ACC112 (cell line): ENCODE data around the gene AIRE.

Source experiments
- H2AFZ ChIP-seq: fragments of 200-600 bp; sonication (generic); one replicate; pipeline ENCODE4 v1.6.0; 2017; ENCODE audit warnings: antibody characterized with exemption, low read length; ENCODE audit not compliant: unreplicated experiment
- H3K27ac ChIP-seq: fragments of 200-600 bp; sonication (generic); 2 replicates; pipeline ENCODE4 v1.5.1; 2014; ENCODE audit warnings: low read depth, mild to moderate bottlenecking, antibody characterized with exemption, low read length, moderate library complexity
- H3K27me3 ChIP-seq: fragments of 200-600 bp; sonication (generic); 2 replicates; pipeline ENCODE4 v1.6.1; 2014; ENCODE audit warnings: mild to moderate bottlenecking, antibody characterized with exemption, low read length, moderate library complexity, mixed read lengths; ENCODE audit not compliant: insufficient read depth
- H3K36me3 ChIP-seq: fragments of 200-600 bp; sonication (generic); 2 replicates; pipeline ENCODE4 v1.6.1; 2016; ENCODE audit warnings: mild to moderate bottlenecking, antibody characterized with exemption, low read length, moderate library complexity, mixed read lengths; ENCODE audit not compliant: insufficient read depth
- H3K4me1 ChIP-seq: fragments of 200-600 bp; sonication (generic); one replicate; pipeline ENCODE4 v1.6.1; 2016; ENCODE audit warnings: low read length, mixed read lengths; ENCODE audit not compliant: insufficient read depth, unreplicated experiment, control insufficient read depth
- H3K4me3 ChIP-seq: fragments of 200-600 bp; sonication (generic); 2 replicates; pipeline ENCODE4 v1.5.1; 2014; ENCODE audit warnings: mild to moderate bottlenecking, low read depth, low read length
- H3K79me2 ChIP-seq: fragments of 200-600 bp; sonication (generic); one replicate; pipeline ENCODE4 v1.6.0; 2016; ENCODE audit warnings: low read length; ENCODE audit not compliant: control insufficient read depth, unreplicated experiment, insufficient read depth

The AIRE gene

DNA sequence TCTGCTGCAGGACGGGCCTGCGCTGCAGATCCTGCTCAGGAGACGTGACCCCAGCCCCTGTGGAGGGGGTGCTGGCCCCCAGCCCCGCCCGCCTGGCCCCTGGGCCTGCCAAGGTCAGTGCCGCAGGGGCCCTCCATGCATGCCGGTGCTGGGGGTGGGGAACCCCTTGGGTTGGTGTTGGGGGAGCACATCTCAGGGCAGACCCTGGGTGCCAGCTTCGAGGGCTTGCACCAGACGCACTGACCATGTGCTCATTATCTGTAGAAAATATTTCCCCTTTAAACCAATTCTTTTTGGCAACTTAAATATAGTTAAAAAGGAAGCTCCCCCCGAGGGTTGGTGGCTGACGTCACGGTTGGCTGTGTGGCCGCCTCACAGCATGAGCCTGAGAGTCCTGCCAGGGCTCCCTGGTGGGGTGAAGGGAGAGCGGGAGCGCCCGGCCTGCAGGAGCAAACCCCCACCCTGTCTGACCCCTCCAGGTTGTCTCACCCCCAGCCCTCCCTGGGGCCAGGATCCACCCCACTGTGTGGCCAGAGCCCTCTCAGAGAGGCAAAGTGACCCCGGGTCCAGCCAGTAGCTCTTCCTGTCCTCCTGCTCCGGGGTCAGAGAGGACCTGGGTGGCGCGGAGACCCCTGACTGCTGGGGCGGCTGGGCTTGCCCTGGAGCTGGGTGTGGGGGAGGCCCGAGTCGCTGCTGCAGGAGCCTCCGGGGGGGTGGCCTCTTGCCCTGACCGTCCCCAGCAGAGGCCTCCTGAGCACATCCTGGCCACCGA, 8.9 kb downstream of the AIRE start:
- H3K4me1 ChIP-seq, result peaks cover 11% of the 10 kb centered on the region
- no peaks in the 10 kb centered on the region for H3K36me3 ChIP-seq
- no peaks in the 10 kb centered on the region for H3K79me2 ChIP-seq
- H2AFZ ChIP-seq, result no peak overlapping the region
- H3K27ac ChIP-seq, result no peak overlapping the region
- H3K27me3 ChIP-seq, result no peaks in the 10 kb centered on the region
- no peak overlapping the region for H3K4me3 ChIP-seq

- Histone ChIP-seq H3K79me2 (no peaks in the 10 kb centered on the region), H2AFZ (no peak overlapping the region), H3K27me3 (no peaks in the 10 kb centered on the region)
These were observed 9.5 kb downstream of the AIRE start for GRCh38 chr21:44295163-44295573.

DNA sequence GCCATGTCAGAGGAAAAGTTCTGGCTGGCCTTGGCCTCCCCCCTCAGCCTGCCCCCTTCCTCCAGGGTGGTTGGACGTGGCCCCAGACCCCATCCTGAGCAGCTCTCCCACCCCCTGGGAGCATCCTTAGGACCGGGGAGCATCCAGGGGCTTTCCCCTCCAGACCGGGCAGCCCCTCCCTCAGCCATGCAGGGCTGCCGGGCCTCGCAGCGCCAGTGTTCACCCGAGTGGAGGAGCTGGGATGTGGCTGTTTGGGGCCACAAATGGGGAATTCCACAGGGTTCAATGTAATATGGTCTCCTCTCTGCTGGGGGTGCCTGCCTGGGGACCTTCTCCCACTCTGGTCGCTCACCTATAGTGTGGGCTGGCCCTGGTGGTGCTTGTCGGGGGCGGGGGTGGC, 10.0 kb downstream of the AIRE start:
- Histone ChIP-seq H3K36me3 (no peaks in the 10 kb centered on the region), H3K27ac (no peak overlapping the region), H3K4me3 (no peak overlapping the region), H3K27me3 (no peaks in the 10 kb centered on the region), H2AFZ (no peak overlapping the region), H3K79me2 (peaks cover 4% of the 10 kb centered on the region), H3K4me1 (peaks cover 11% of the 10 kb centered on the region)

More at GRCh38 chr21:44295163-44295573, 9.5 kb downstream of the AIRE start:
- Histone ChIP-seq H3K36me3 (no peaks in the 10 kb centered on the region), H3K27ac (no peak overlapping the region), H3K4me1 (peaks cover 11% of the 10 kb centered on the region), H3K4me3 (no peak overlapping the region)

GRCh38 chr21:44296103-44296519, 10.4 kb downstream of the AIRE start:
- no peaks in the 10 kb centered on the region for H3K36me3 ChIP-seq
- H3K4me3 ChIP-seq, result no peak overlapping the region
- H3K27ac ChIP-seq, result no peak overlapping the region
- no peak overlapping the region for H2AFZ ChIP-seq
- H3K4me1 ChIP-seq, result peaks cover 11% of the 10 kb centered on the region
- peaks cover 8% of the 10 kb centered on the region for H3K79me2 ChIP-seq
- H3K27me3 ChIP-seq, result no peaks in the 10 kb centered on the region

DNA sequence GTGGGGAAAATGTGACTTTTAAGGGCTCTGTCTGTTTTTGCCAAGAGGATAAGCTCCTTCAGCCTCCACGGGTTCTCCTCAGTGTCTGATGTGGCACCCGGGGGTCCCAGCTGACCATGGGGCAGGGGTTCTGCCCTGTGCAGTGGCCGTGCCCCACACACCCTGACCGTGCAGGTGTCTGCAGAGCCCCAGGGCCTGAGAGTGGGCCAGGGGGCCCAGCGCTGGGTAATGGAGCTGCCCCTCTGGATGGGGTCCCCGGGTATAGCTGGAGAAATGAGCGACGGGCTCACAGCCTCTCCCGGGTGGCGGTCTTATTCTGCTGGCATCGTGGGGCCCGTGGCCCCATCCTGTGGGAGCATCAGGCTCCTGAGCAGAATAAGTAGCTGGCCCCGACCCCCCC, 11.2 kb downstream of the AIRE start:
- Histone ChIP-seq H3K27me3 (no peaks in the 10 kb centered on the region), H3K79me2 (peaks cover 17% of the 10 kb centered on the region), H3K4me1 (peaks cover 11% of the 10 kb centered on the region), H3K36me3 (no peaks in the 10 kb centered on the region), H3K4me3 (no peak overlapping the region), H2AFZ (no peak overlapping the region), H3K27ac (no peak overlapping the region)

- H3K4me1 ChIP-seq, result peaks cover 11% of the 10 kb centered on the region
- no peak overlapping the region for H2AFZ ChIP-seq
- no peaks in the 10 kb centered on the region for H3K36me3 ChIP-seq
- peak overlapping the region; percentile 28; the same call in 1 of the 2 replicates for H3K27ac ChIP-seq
- no peak overlapping the region for H3K4me3 ChIP-seq
- peaks cover 24% of the 10 kb centered on the region for H3K79me2 ChIP-seq
- H3K27me3 ChIP-seq, result no peaks in the 10 kb centered on the region
These were observed 12.0 kb downstream of the AIRE start for GRCh38 chr21:44297525-44298290.

DNA sequence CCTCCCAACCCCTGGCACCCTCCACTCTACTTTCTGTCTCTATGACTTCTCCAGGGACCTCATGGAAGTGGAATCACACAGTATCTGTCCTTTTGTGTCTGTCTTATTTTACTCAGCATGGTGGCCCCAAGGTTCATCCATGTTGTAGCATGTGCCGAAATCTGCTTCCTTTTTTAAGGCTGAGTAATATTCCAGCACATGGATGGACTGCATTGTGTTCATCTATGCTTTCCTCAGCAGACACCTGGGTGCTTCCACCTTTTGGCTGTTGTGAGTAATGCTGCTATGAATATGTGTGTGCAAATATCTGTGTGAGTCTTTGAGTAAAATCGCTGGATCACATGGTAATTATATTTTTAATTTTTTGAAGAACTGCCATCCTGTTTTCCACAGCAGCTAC, 12.6 kb downstream of the AIRE start:
- Histone ChIP-seq H3K4me3 (no peak overlapping the region), H3K4me1 (peaks cover 11% of the 10 kb centered on the region)

GRCh38 chr21:44299085-44299457, 13.4 kb downstream of the AIRE start:
- Histone ChIP-seq H2AFZ (peak overlapping the region; percentile 77), H3K4me3 (peak overlapping the region; percentile 85), H3K27ac (peak overlapping the region; percentile 58)

More for the DNA sequence above, 12.6 kb downstream of the AIRE start:
- no peak overlapping the region for H2AFZ ChIP-seq
- H3K27me3 ChIP-seq, result no peaks in the 10 kb centered on the region
- peak overlapping the region; percentile 28; the same call in 1 of the 2 replicates for H3K27ac ChIP-seq
- peaks cover 24% of the 10 kb centered on the region for H3K79me2 ChIP-seq
- no peaks in the 10 kb centered on the region for H3K36me3 ChIP-seq

DNA sequence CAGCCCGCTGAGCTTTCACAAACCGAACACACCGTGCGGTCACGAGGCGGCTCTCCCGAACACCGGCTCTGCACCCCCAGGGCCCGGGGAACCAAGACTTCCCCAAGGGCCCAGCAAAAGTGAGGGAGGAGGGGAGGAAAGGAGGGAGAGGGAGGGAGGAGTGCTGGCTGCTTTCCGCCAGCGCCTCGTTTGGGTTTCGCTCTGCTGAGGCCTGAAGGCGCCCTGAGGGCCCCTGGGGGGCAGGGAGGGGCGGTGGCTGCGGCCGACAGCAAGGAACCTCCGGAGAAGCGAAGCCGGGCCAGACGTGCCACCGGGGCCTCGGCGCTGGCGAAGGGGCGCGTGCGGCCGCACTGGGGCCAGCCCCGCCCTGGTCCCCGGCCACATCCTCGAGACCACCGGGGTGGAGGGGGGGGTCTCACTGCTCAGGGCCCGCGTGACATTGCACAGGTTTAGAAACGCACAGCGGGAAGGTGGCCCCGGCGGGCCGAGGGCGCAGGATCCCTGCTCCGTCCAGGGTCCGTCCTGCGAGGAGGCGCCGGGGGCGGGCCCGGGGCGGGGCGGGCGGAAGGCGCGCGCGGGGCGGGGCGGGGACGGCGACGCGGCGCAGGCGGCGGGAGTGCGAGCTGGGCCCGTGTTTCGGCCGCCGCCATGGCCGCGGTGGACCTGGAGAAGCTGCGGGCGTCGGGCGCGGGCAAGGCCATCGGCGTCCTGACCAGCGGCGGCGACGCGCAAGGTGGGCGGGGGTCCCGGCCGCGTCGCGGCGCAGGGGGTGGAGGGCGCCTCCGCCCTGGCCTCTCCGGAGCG, 14.0 kb downstream of the AIRE start, which contains the start of gene PFKL:
Gene PFKL, plus strand, starts transcription at position 596 of the 804 bp plus-strand sequence. Its CDS starts 53 bp downstream, at position 649.
- Histone ChIP-seq H3K27ac (peak within 1 kb of the TSS; percentile 58), H3K36me3 (no peaks in the 10 kb centered on the region)

More at GRCh38 chr21:44299085-44299457, 13.4 kb downstream of the AIRE start:
- peaks cover 11% of the 10 kb centered on the region for H3K4me1 ChIP-seq
- no peaks in the 10 kb centered on the region for H3K36me3 ChIP-seq
- H3K27me3 ChIP-seq, result no peaks in the 10 kb centered on the region
- peaks cover 32% of the 10 kb centered on the region for H3K79me2 ChIP-seq

DNA sequence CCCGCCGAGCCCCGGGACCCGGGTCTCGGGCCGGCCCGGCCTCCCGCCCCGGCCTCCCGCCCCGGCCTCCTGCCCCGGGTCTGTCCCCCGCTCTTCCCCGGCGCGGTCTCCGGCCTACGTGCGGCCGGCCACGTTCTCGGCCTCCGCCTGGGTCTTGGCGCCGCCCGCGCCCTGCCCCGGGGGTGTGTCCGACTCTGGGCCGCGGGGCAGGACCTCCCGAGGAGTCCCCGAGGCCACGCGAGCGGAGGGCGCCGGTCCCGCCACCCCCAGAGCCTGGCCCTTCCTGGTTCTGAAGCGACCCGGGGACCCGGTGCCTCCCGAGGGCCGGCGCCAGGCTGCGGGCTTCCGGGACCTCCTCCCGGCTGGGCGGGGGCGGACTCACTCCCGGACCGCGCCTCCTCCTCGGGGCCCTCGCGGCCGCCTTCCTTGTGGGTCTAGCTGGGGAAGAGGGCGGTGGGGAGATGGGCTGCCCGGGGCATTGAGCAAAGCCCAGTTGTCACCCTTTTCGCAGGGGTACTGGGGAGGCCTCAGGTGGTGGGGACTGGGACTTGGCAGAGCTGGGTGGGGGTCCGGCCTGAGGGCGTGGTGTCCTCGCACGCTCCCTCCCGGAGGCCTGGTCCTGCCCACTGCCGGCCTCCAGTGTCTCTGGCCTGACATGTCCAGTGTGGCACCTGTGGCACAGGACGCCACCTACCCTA, 14.7 kb downstream of the AIRE start:
- Histone ChIP-seq H3K36me3 (no peaks in the 10 kb centered on the region), H3K4me3 (peak overlapping the region; percentile 85), H2AFZ (no peak overlapping the region), H3K27me3 (no peaks in the 10 kb centered on the region), H3K79me2 (peaks cover 44% of the 10 kb centered on the region), H3K27ac (peak overlapping the region; percentile 51), H3K4me1 (peaks cover 4% of the 10 kb centered on the region)

More for the DNA sequence above, 14.0 kb downstream of the AIRE start, which contains the start of gene PFKL:
- peaks cover 5% of the 10 kb centered on the region for H3K4me1 ChIP-seq
- H3K4me3 ChIP-seq, result peak within 1 kb of the TSS; percentile 85
- no peaks in the 10 kb centered on the region for H3K27me3 ChIP-seq
- peak within 1 kb of the TSS; percentile 77 for H2AFZ ChIP-seq
- H3K79me2 ChIP-seq, result peaks cover 36% of the 10 kb centered on the region
